GM18909 (cell line): ENCODE data around the gene IRAK3.

Source experiments
- ATAC-seq: cut with Tn5 transposase; IDR thresholded peaks from one replicate; pipeline ENCODE4 v1.9.1; 2021; ENCODE audit warnings: mild to moderate bottlenecking; ENCODE audit not compliant: unreplicated experiment, poor library complexity

IRAK3 gene

GRCh38 chr12:66188584-66189485, at the start of gene IRAK3:
TSS of gene IRAK3 (plus strand) at chr12:66189214. CDS start at chr12:66189300, 86 bp downstream.
- peak; percentile 66 for ATAC-seq

- no peak for ATAC-seq
Measured at GRCh38 chr12:66139328-66139727, 49.7 kb upstream of the IRAK3 start.

GRCh38 chr12:66140731-66141130, 48.3 kb upstream of the IRAK3 start:
- no peak for ATAC-seq

GRCh38 chr12:66141299-66141698, 47.7 kb upstream of the IRAK3 start:
- no peak for ATAC-seq

- ATAC-seq, result no peak
Measured at GRCh38 chr12:66142826-66143225, 46.2 kb upstream of the IRAK3 start.

GRCh38 chr12:66143868-66144267, 45.1 kb upstream of the IRAK3 start:
- no peak for ATAC-seq

- peak; percentile 42 for ATAC-seq
Measured at GRCh38 chr12:66144791-66145754, 43.9 kb upstream of the IRAK3 start.

- no peak for ATAC-seq
Measured at GRCh38 chr12:66149702-66150398, 39.2 kb upstream of the IRAK3 start.

- no peak for ATAC-seq
Measured at GRCh38 chr12:66152732-66153131, 36.3 kb upstream of the IRAK3 start.

GRCh38 chr12:66154776-66155175, 34.2 kb upstream of the IRAK3 start:
- ATAC-seq, result no peak

GRCh38 chr12:66156654-66157053, 32.4 kb upstream of the IRAK3 start:
- ATAC-seq, result no peak

- no peak for ATAC-seq
Measured at GRCh38 chr12:66159123-66159522, 29.9 kb upstream of the IRAK3 start.

- no peak for ATAC-seq
Measured at GRCh38 chr12:66160704-66161103, 28.3 kb upstream of the IRAK3 start.

- no peak for ATAC-seq
Measured at GRCh38 chr12:66162701-66163100, 26.3 kb upstream of the IRAK3 start.

- ATAC-seq, result no peak
Measured at GRCh38 chr12:66163289-66163688, 25.7 kb upstream of the IRAK3 start.

GRCh38 chr12:66164349-66164821, 24.6 kb upstream of the IRAK3 start:
- no peak for ATAC-seq

- ATAC-seq, result no peak
Measured at GRCh38 chr12:66165141-66165540, 23.9 kb upstream of the IRAK3 start.

GRCh38 chr12:66166561-66166960, 22.5 kb upstream of the IRAK3 start:
- ATAC-seq, result no peak

- no peak for ATAC-seq
Measured at GRCh38 chr12:66168410-66168809, 20.6 kb upstream of the IRAK3 start.
